H1 (cell line): ENCODE results near the gene PPY. TPM values are rescaled to one million over a fixed set of nuclear protein-coding genes. Genes with fewer than 3 reads are reported as not detected.

Experiments
- BCL11A ChIP-seq, 2 experiments: IDR thresholded peaks; one replicate each; pipeline ENCODE4 v1.6.1; 2011; ENCODE audit warnings: low read depth in 2 of 2, low read length in 2 of 2, mild to moderate bottlenecking in 2 of 2
- CBX5 ChIP-seq: fragments of 300-800, 300-1000 bp; sonication (generic); IDR thresholded peaks from 2 replicates; pipeline ENCODE4 v1.7.1; 2016; ENCODE audit warnings: antibody characterized with exemption, low read length, low read depth
- CBX8 ChIP-seq: fragments of 300-800, 300-1000 bp; sonication (generic); IDR thresholded peaks from 2 replicates; pipeline ENCODE4 v1.7.1; 2016; ENCODE audit warnings: low read depth, low read length, borderline replicate concordance
- CHD2 ChIP-seq: IDR thresholded peaks from 2 replicates; pipeline ENCODE4 v1.6.1; 2012; ENCODE audit warnings: low read length, improper control_type of control experiment
- CTBP2 ChIP-seq: IDR thresholded peaks from 2 replicates; pipeline ENCODE4 v1.7.0; 2011; ENCODE audit warnings: borderline replicate concordance, mild to moderate bottlenecking, moderate library complexity, mixed read lengths, low read length; ENCODE audit not compliant: insufficient read depth, insufficient read length
- PHF8 ChIP-seq: fragments of 200-600 bp; sonication (generic); conservative IDR thresholded peaks from 2 replicates; pipeline ENCODE4 v1.7.1; 2012; ENCODE audit warnings: low read depth, mild to moderate bottlenecking, inconsistent platforms, low read length, moderate library complexity
- POLR2A ChIP-seq, 2 experiments: IDR thresholded peaks; 1 replicate in 1 of 2; 2 replicates in 1 of 2; pipeline ENCODE4 v1.6.1; 2011; ENCODE audit warnings: low read depth in 2 of 2, low read length in 2 of 2, mild to moderate bottlenecking in 2 of 2; ENCODE audit errors: control extremely low read depth in 1 of 2
- POLR2AphosphoS5 ChIP-seq: IDR thresholded peaks from 2 replicates; pipeline ENCODE4 v1.6.1; 2011; ENCODE audit warnings: low read depth, low read length
- RBBP5 ChIP-seq: IDR thresholded peaks from 2 replicates; pipeline ENCODE4 v1.7.1; 2012; ENCODE audit warnings: low read depth, mild to moderate bottlenecking, inconsistent platforms, low read length, moderate library complexity, borderline replicate concordance
- SAP30 ChIP-seq: fragments of 300-600 bp; sonication (generic); IDR thresholded peaks from 2 replicates; pipeline ENCODE4 v1.7.1; 2012; ENCODE audit warnings: low read length, moderate library complexity, mild to moderate bottlenecking, inconsistent platforms; ENCODE audit not compliant: insufficient read depth, insufficient replicate concordance
- SUZ12 ChIP-seq: fragments of 200-600 bp; sonication (generic); IDR thresholded peaks from 2 replicates; pipeline ENCODE4 v1.6.1; 2012; ENCODE audit warnings: mild to moderate bottlenecking, inconsistent platforms, low read length, moderate library complexity, mixed read lengths
- TAF1 ChIP-seq: IDR thresholded peaks from 2 replicates; pipeline ENCODE4 v1.6.1; 2011; ENCODE audit warnings: mild to moderate bottlenecking, low read depth, low read length
- TCF12 ChIP-seq: IDR thresholded peaks from 2 replicates; pipeline ENCODE4 v1.6.1; 2011; ENCODE audit warnings: low read depth, mild to moderate bottlenecking, low read length
- polyA plus RNA-seq, 7 experiments: library from polyadenylated mRNA; depleted of rRNA in 3 of 7; stranded (reverse) in 5 of 7; unstranded in 2 of 7; fragments of >200 nt in 5 of 7; fragments of 200-250 nt in 2 of 7; gene quantifications; 1 replicate in 5 of 7; 2 replicates in 1 of 7; 4 replicates in 1 of 7; pipeline versions ENCODE4 v1.2.1 to v1.2.3, GENCODE V29; 2011 to 2013; ENCODE audit warnings: missing spikeins in 2 of 7, mixed read lengths in 2 of 7
- total RNA-seq: library from RNA; stranded (reverse); fragmentation: NEBNext Ultra II Directional; extraction: Animal tissue kit (Norgen Biotek cat#: 25700); gene quantifications from 2 replicates; pipeline ENCODE4 v1.2.1, GENCODE V29; 2021
- TF ChIP-seq, protein P1 (sequence below): IDR thresholded peaks from 2 replicates; pipeline ENCODE4 v1.6.1; 2011; ENCODE audit warnings: low read length, improper control_type of control experiment
- TF ChIP-seq, protein P2 (sequence below): IDR thresholded peaks from 2 replicates; pipeline ENCODE4 v1.6.1; 2012; ENCODE audit warnings: inconsistent platforms
- TF ChIP-seq, protein P3 (sequence below), 3 experiments: IDR thresholded peaks; 1 replicate in 2 of 3; 2 replicates in 1 of 3; pipeline versions ENCODE4 v1.5.1 to v1.6.1; 2011; ENCODE audit warnings: low read length in 3 of 3, mild to moderate bottlenecking in 3 of 3, inconsistent platforms in 2 of 3, low read depth in 1 of 3, moderate library complexity in 1 of 3; ENCODE audit not compliant: insufficient read depth in 1 of 3; ENCODE audit errors: control extremely low read depth in 1 of 3
- TF ChIP-seq, protein P4 (sequence below): IDR thresholded peaks from 2 replicates; pipeline ENCODE4 v1.6.1; 2012; ENCODE audit warnings: low read length, inconsistent platforms

The PPY gene
- total and polyA plus RNA-seq, 2 of the 8 experiments (the other 6 are each of a cell fraction or from before 2014, with no cell fraction given): 0.26 TPM; not detected in 1

DNA sequence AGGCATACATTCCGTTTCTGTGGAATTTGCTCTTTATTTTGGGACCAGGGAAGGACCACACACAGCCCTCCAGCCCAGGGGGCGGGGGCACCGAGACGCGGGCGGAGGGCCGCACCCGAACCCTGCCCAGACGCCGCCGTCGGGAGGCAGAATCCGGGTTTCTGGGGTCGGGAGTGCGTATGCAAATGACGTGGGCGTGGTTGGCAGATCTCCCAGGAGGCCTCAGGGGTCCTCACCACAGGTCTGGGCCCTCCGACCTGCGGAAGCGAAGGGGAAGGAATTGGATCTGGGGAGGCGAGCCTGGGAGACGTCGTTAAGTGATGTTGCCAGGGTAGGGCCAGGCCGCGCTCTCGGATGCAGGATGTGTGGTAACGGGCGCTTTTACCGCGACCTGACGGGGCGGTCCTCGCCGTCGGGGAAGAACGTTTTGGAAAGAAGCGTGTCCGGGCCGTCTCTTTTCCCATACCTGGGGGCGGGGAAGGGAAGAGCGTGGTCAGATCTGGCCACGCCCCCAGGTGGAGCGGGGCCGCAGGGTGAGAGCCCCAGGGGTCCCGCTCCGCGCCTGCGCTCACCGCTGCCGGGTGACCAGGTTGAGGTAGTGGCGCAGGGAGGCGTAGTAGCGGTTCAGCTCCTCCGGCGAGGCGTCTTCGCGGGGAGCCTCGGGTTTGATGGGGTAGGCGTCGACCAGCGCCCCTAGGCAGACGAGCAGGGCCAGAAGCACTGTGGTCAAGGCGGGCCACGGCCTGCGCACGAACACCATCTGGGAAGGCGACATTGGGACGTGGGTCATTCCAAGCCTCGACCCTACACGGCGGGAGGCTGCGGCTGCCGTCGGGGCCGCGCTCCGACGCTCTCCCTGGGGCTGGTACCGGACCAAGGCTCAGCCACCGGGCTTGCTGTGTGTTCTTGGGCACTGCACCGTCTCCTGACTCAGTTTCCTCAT lies 10.7 kb upstream of the PPY start (continued):
- TF ChIP-seq, protein P1, sequence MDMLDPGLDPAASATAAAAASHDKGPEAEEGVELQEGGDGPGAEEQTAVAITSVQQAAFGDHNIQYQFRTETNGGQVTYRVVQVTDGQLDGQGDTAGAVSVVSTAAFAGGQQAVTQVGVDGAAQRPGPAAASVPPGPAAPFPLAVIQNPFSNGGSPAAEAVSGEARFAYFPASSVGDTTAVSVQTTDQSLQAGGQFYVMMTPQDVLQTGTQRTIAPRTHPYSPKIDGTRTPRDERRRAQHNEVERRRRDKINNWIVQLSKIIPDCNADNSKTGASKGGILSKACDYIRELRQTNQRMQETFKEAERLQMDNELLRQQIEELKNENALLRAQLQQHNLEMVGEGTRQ: no peak
- peak; percentile 33; the same call in 1 of the 2 replicates for TF ChIP-seq SUZ12
- no peak for TF ChIP-seq CTBP2
- TF ChIP-seq CHD2: 0 out of 2 replicates have a peak, but pooled peaks have one; percentile 9
- TF ChIP-seq, protein P2, sequence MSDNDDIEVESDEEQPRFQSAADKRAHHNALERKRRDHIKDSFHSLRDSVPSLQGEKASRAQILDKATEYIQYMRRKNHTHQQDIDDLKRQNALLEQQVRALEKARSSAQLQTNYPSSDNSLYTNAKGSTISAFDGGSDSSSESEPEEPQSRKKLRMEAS: peak; percentile 49
- TF ChIP-seq TAF1: peak; percentile 69
- TF ChIP-seq, protein P3, sequence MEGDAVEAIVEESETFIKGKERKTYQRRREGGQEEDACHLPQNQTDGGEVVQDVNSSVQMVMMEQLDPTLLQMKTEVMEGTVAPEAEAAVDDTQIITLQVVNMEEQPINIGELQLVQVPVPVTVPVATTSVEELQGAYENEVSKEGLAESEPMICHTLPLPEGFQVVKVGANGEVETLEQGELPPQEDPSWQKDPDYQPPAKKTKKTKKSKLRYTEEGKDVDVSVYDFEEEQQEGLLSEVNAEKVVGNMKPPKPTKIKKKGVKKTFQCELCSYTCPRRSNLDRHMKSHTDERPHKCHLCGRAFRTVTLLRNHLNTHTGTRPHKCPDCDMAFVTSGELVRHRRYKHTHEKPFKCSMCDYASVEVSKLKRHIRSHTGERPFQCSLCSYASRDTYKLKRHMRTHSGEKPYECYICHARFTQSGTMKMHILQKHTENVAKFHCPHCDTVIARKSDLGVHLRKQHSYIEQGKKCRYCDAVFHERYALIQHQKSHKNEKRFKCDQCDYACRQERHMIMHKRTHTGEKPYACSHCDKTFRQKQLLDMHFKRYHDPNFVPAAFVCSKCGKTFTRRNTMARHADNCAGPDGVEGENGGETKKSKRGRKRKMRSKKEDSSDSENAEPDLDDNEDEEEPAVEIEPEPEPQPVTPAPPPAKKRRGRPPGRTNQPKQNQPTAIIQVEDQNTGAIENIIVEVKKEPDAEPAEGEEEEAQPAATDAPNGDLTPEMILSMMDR (IDR thresholded peaks at IDR 0.05; ENCODE audit: control extremely low read depth in 1 of 3, insufficient read depth in 1 of 3, low read depth in 1 of 3, low read length in 3 of 3): no peak
- peak in 1 of 2 experiments; percentile 75; a peak in 2 of 3 replicates for TF ChIP-seq POLR2A (IDR thresholded peaks at IDR 0.05; ENCODE audit: control extremely low read depth in 1 of 2, low read depth in 2 of 2, low read length in 2 of 2)
- TF ChIP-seq CBX8: no peak
- peak; percentile 67 for TF ChIP-seq POLR2AphosphoS5
- TF ChIP-seq, protein P4, sequence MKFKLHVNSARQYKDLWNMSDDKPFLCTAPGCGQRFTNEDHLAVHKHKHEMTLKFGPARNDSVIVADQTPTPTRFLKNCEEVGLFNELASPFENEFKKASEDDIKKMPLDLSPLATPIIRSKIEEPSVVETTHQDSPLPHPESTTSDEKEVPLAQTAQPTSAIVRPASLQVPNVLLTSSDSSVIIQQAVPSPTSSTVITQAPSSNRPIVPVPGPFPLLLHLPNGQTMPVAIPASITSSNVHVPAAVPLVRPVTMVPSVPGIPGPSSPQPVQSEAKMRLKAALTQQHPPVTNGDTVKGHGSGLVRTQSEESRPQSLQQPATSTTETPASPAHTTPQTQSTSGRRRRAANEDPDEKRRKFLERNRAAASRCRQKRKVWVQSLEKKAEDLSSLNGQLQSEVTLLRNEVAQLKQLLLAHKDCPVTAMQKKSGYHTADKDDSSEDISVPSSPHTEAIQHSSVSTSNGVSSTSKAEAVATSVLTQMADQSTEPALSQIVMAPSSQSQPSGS: no peak
- TF ChIP-seq BCL11A (IDR thresholded peaks at IDR 0.05; ENCODE audit: low read depth in 2 of 2, low read length in 2 of 2): no peak
- TF ChIP-seq CBX5: no peak
- 0 out of 2 replicates have a peak, but pooled peaks have one; percentile 4 for TF ChIP-seq TCF12
- TF ChIP-seq RBBP5: peak; percentile 71; the same call in 1 of the 2 replicates
- TF ChIP-seq PHF8: peak; percentile 86
- TF ChIP-seq SAP30: no peak
